ENCODE data around the gene ZDHHC19.
"Not testable (repeated sequence)": the region's sequence is repeated elsewhere in the genome, so short reads cannot be mapped to it uniquely, and the experiment has no call there.

The ZDHHC19 gene

DNA sequence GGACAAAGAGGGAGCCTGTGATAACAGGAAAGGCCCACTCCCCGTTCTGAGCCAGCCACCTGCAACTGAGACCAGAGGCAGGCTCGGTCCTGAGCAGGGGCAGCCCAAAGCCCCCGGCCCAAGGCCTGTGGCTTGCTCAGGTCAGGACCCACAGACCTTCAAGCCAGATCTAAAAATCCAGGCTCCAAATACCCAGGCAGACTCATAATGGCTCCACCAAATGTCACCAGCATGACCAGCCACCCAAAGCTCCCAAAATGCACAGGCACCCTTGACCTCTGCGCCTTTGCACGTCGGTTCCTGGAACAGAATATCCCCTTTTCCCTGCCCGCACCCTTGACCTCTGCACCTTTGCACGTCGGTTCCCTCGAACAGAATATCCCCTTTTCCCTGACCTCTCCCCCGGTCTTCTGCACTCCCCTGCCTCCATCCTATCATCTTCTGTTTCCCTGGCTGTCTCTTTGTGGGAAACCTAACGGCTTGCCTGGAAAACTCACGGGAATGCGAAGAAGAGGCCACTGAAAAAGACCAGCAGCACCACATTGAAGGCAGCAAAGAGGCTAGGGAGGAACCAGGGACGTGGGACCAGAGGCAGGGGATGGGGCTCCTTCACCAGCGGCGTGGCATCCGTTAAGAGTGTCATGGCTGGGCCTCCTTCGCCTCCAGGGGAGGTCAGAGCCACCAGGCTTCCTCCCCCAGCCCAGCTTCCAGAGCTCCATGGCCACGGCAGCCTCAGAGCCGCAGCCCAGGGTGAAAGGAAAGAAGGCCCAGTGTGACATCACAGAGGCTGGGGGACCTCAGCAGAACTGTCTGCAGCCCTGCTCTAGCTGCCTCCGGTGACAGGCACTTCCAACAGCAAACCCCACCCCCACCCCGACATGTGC is at the start of gene ZDHHC19:
TSS of gene ZDHHC19 (minus strand) at position 728 of the 884 bp plus-strand sequence. CDS start at position 643, 85 bp downstream.
- no peak for DNase-seq

- no peak for DNase-seq
These were observed 49.6 kb upstream of the ZDHHC19 start for GRCh38 chr3:196260784-196261183.

DNA sequence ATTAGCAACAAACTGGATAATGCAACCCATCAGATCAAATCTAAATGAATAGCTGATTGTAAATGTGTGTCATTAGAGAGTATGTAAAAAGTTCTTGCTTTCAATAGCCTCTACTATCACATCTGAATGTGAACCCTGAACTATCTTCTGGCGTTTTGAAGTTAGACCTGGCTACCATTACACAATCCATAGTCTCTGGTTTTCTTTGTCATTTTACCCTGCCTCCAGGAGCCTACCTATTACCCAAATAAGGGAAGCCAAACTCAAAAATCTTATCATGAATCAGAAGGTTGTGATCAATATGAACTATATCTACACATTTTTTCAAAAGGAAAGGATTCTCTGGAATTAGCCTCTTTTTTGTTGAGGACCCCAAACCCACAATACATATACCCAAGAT is 44.6 kb upstream of the ZDHHC19 start:
- no peak for DNase-seq

- no peak for DNase-seq
These were observed 43.4 kb upstream of the ZDHHC19 start for GRCh38 chr3:196254376-196255283.

DNA sequence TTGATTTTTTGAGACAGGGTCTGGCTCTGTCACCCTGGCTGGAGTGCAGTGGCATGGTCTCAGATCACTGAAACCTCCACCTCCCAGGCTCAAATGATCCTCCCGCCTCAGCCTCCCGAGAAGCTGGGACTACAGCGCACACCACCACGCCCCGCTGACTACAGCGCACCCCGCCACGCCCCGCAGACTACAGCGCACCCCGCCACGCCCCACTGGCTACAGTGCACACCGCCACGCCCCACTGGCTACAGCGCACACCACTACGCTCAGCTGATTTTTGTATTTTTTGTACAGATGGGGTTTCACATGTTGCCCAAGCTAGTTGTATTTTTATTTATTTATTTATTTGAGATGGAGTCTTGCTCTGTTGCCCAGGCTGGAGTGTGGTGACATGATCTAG is 40.7 kb upstream of the ZDHHC19 start:
- DNase-seq, result no peak

DNA sequence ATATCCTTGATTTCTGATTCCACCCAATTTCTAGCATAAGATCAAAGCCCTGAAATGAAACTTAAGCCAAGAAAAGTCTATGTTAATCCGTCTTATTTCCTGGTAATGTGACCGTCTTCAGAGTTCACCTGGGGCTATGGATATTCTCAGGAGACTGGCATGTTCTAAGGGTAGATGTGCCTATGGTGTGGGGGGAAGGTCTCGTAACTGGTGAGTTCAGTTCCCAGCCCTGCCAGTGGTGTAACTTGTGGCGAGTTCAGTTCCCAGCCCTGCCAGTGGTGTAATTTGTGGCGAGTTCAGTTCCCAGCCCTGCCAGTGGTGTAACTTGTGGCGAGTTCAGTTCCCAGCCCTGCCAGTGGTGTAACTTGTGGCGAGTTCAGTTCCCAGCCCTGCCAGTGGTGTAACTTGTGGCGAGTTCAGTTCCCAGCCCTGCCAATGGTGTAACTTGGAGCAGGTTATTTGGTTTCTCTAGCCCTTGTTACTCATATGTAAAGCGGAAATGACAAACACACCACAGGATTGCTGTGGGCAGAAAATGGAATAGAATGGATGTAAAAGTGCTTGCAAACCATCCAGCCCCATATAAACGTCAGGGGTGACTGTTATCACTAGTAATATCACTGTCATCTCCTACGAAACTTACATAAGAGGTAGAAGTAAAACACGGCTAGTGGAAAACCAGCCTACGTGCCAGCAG is 35.6 kb upstream of the ZDHHC19 start:
- no peak for DNase-seq

- not testable (repeated sequence) for DNase-seq
These were observed 33.0 kb upstream of the ZDHHC19 start for GRCh38 chr3:196244166-196244565.

DNA sequence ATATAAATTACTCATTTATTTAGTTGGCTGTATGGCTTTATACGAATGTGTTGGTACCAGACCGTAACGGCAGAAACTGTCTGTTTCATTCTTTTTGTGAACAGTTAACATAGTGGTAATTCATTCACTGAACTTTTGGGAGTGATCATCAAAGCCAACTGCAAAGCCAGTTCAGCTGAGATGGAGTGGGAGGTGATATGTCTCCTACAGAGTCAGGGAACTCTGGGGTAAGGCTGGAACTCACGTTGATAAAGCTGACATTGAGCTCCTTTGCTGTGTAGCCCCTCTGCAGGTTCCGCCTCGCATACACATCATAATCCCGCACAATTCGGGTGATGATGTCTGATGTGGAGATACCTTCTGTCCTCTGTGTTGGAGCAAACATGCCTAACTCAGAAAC is 30.5 kb upstream of the ZDHHC19 start:
- no peak for DNase-seq

GRCh38 chr3:196240424-196240823 is 29.2 kb upstream of the ZDHHC19 start:
- no peak for DNase-seq

- no peak for DNase-seq
These were observed 27.7 kb upstream of the ZDHHC19 start for GRCh38 chr3:196238612-196239560.

- DNase-seq, result no peak
These were observed 26.0 kb upstream of the ZDHHC19 start for GRCh38 chr3:196237203-196237602.

DNA sequence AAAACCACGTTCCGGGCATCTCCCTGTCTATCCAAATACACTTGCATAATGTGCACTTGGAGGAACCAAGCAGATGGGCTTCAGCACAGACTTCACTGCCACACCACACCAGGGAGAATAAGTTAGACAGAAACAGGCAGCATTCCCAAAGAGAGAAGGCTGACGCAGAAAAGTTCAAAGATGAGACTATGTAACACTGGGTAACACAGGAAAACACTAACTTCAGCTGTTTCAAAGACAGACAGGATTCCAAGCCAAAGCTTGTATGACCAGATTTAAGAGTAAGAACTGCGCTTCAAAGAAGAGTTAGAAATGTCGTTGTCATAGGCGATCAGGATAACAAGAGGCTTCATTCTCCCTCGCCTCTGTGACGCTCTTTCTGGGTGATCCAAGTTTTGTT is 25.0 kb upstream of the ZDHHC19 start:
- no peak for DNase-seq

GRCh38 chr3:196235452-196236122 is 24.4 kb upstream of the ZDHHC19 start:
- DNase-seq, result no peak

DNA sequence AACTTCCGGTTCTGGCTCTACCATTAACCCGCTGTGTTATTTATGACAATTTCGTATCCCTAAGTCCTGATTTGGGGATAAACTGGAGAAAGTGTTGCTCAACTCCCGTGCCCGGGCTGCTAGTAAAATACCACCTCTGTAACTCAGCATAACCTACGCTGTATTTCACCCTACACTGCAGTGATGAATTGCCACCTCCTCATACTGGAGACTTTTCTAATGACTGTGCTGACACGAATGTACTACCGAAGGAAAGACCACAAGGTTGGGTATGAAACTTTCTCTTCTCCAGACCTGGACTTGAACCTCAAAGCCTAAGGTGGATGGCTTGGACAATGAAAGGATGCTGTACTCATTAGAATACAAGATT is 21.7 kb upstream of the ZDHHC19 start:
- no peak for DNase-seq

- DNase-seq, result no peak
These were observed 21.1 kb upstream of the ZDHHC19 start for GRCh38 chr3:196232154-196232881.

GRCh38 chr3:196227629-196228493 is 16.7 kb upstream of the ZDHHC19 start:
- no peak for DNase-seq

DNA sequence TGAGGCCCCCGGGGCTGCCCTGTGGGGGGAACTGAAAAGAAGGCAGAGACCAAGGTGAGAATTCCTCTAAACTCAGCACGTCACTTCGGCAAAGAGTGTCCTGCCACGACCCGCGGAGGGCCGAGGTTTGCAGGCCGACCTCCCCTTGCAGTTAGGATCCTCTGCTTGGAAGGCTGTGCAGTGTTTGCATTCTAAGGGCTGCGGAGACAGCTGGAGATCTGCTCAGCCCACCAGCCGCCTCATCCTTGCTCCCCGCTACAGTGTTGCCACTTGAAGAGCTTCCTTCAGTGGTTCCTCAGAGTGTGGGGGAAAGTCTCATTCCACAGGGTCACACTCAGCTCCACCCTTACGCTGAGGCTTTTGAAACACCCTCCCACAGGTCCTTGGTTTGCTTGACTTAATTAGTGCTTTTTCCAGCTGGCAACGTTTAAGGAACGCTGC is 15.9 kb upstream of the ZDHHC19 start:
- DNase-seq, result no peak

GRCh38 chr3:196225763-196226364 is 14.7 kb upstream of the ZDHHC19 start:
- DNase-seq, result no peak

DNA sequence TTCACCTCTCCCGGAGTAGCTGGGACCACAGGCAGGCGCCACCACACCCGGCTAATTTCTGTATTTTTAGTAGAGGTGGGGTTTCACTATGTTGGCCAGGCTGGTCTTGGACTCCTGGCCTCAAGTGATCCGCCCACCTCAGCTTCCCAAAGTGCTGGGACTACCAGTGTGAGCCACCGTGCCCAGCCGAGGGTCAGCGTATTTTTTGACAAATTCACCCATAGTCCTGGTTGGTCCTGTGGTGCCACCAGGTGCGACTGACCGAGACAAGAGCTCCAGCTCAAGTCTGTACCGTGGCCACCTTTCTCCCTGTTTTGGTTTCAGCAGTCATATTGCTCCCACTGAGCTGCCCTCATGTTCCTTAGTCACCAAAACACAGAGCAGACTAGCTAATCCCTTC is 13.9 kb upstream of the ZDHHC19 start:
- DNase-seq, result no peak
